ENCODE results near the gene ALOX15B. TPM values are rescaled to one million over a fixed set of nuclear protein-coding genes. Genes with fewer than 3 reads are reported as not detected.

The ALOX15B gene
- total and polyA plus RNA-seq, 2 donors (not counting 1 experiment from before 2014, with no cell fraction given): not detected

GRCh38 chr17:8052256-8053252 lies 13.7 kb downstream of the ALOX15B start:
- H2AFZ ChIP-seq (ENCODE audit: low read length): no peak overlapping the region
- no peaks in the 10 kb centered on the region for H3K79me2 ChIP-seq (ENCODE audit: control insufficient read depth, insufficient read depth, low read length)
- H3K36me3 ChIP-seq (ENCODE audit: control insufficient read depth, insufficient read depth, low read length): no peaks in the 10 kb centered on the region
- no peak overlapping the region for H3K9ac ChIP-seq (ENCODE audit: insufficient read depth, low read length)
- H3K9me3 ChIP-seq (ENCODE audit: control insufficient read depth, insufficient read depth, low read depth, low read length): no peaks in the 10 kb centered on the region
- no peak overlapping the region for H3K4me3 ChIP-seq (replicated peaks in 1 of 4; ENCODE audit: control extremely low read depth in 1 of 4, insufficient read depth in 1 of 4, low read depth in 3 of 4, low read length in 4 of 4)
- no peaks in the 10 kb centered on the region for H3K4me1 ChIP-seq (ENCODE audit: control insufficient read depth, extremely low read depth, insufficient read depth, low read length)
- DNase-seq (ENCODE audit: low read depth in 2 of 2): no peak
- TF ChIP-seq CTCF (conservative IDR thresholded peaks at IDR 0.05 in 1 of 2, IDR thresholded peaks at IDR 0.05 in 1 of 2; ENCODE audit: low read depth in 1 of 2, low read length in 2 of 2): no peak
- TF ChIP-seq EZH2 (IDR thresholded peaks at IDR 0.05; ENCODE audit: low read length, missing control alignments): no peak
- H4K20me1 ChIP-seq (ENCODE audit: control insufficient read depth, extremely low read depth, insufficient read depth, low read length): no peaks in the 10 kb centered on the region
- H3K27me3 ChIP-seq (ENCODE audit: control insufficient read depth, insufficient read depth, low read length): peaks cover 9% of the 10 kb centered on the region
- H3K27ac ChIP-seq (ENCODE audit: insufficient read depth, low read length): no peak overlapping the region
- H3K4me2 ChIP-seq (ENCODE audit: extremely low read depth, insufficient read depth, low read length): no peak overlapping the region

GRCh38 chr17:8053600-8053999 lies 14.7 kb downstream of the ALOX15B start:
- H3K27me3 ChIP-seq (ENCODE audit: control insufficient read depth, insufficient read depth, low read length): peaks cover 14% of the 10 kb centered on the region
- peak in 1 of 2 donors; percentile 5 for DNase-seq (ENCODE audit: low read depth in 2 of 2)
- no peak for TF ChIP-seq EZH2 (IDR thresholded peaks at IDR 0.05; ENCODE audit: low read length, missing control alignments)
- TF ChIP-seq CTCF (conservative IDR thresholded peaks at IDR 0.05 in 1 of 2, IDR thresholded peaks at IDR 0.05 in 1 of 2; ENCODE audit: low read depth in 1 of 2, low read length in 2 of 2): no peak
- no peak overlapping the region for H2AFZ ChIP-seq (ENCODE audit: low read length)
- H3K4me3 ChIP-seq (replicated peaks in 1 of 4; ENCODE audit: control extremely low read depth in 1 of 4, insufficient read depth in 1 of 4, low read depth in 3 of 4, low read length in 4 of 4): no peak overlapping the region
- H3K4me2 ChIP-seq (ENCODE audit: extremely low read depth, insufficient read depth, low read length): no peak overlapping the region
- H3K9me3 ChIP-seq (ENCODE audit: control insufficient read depth, insufficient read depth, low read depth, low read length): no peaks in the 10 kb centered on the region
- H3K9ac ChIP-seq (ENCODE audit: insufficient read depth, low read length): no peak overlapping the region
- H3K4me1 ChIP-seq (ENCODE audit: control insufficient read depth, extremely low read depth, insufficient read depth, low read length): no peaks in the 10 kb centered on the region
- no peaks in the 10 kb centered on the region for H4K20me1 ChIP-seq (ENCODE audit: control insufficient read depth, extremely low read depth, insufficient read depth, low read length)
- no peak overlapping the region for H3K27ac ChIP-seq (ENCODE audit: insufficient read depth, low read length)
- no peaks in the 10 kb centered on the region for H3K79me2 ChIP-seq (ENCODE audit: control insufficient read depth, insufficient read depth, low read length)
- H3K36me3 ChIP-seq (ENCODE audit: control insufficient read depth, insufficient read depth, low read length): no peaks in the 10 kb centered on the region

GRCh38 chr17:8055851-8056231 lies 17.0 kb downstream of the ALOX15B start:
- Histone ChIP-seq H3K36me3 (ENCODE audit: control insufficient read depth, insufficient read depth, low read length) (no peaks in the 10 kb centered on the region), H3K4me1 (ENCODE audit: control insufficient read depth, extremely low read depth, insufficient read depth, low read length) (no peaks in the 10 kb centered on the region), H3K9ac (ENCODE audit: insufficient read depth, low read length) (no peak overlapping the region), H4K20me1 (ENCODE audit: control insufficient read depth, extremely low read depth, insufficient read depth, low read length) (no peaks in the 10 kb centered on the region), H3K27ac (ENCODE audit: insufficient read depth, low read length) (no peak overlapping the region), H3K4me3 (replicated peaks in 1 of 4; ENCODE audit: control extremely low read depth in 1 of 4, insufficient read depth in 1 of 4, low read depth in 3 of 4, low read length in 4 of 4) (no peak overlapping the region), H3K27me3 (ENCODE audit: control insufficient read depth, insufficient read depth, low read length) (peaks cover 27% of the 10 kb centered on the region), H2AFZ (ENCODE audit: low read length) (no peak overlapping the region), H3K9me3 (ENCODE audit: control insufficient read depth, insufficient read depth, low read depth, low read length) (no peaks in the 10 kb centered on the region), H3K79me2 (ENCODE audit: control insufficient read depth, insufficient read depth, low read length) (no peaks in the 10 kb centered on the region), H3K4me2 (ENCODE audit: extremely low read depth, insufficient read depth, low read length) (no peak overlapping the region)
- no peak for DNase-seq (ENCODE audit: low read depth in 2 of 2)
- TF ChIP-seq EZH2 (IDR thresholded peaks at IDR 0.05; ENCODE audit: low read length, missing control alignments) (no peak), CTCF (conservative IDR thresholded peaks at IDR 0.05 in 1 of 2, IDR thresholded peaks at IDR 0.05 in 1 of 2; ENCODE audit: low read depth in 1 of 2, low read length in 2 of 2) (no peak)
